HepG2 (cell line): ENCODE data around the gene CCDC57. TPM values are rescaled to one million over a fixed set of nuclear protein-coding genes. Genes with fewer than 3 reads are reported as not detected.

ENCODE experiments used
- ATAC-seq: fragments of 200-7000 bp; cut with Tn5 transposase; 3 replicates; pipeline ENCODE4 v1.9.1; 2020; ENCODE audit warnings: mild to moderate bottlenecking, moderate library complexity
- BruUV-seq: library from RNA; stranded (reverse); fragments of 400-500 nt; replicated peaks from 2 replicates; lab custom pipeline; 2021; lab: Mats Ljungman, UMichigan
- CTCF ChIA-PET: fragments of 300-600 bp; formaldehyde crosslinking; extraction: SDS; loops from one replicate; lab custom pipeline; 2021; ENCODE audit warnings: low total read pairs, inconsistent platforms, low intra/inter-chr PET ratio; lab: Yijun Ruan, JAX
- POLR2A ChIA-PET: fragments of 350-600 bp; sonication (Branson Sonifier 250); formaldehyde crosslinking; loops from one replicate; lab custom pipeline; 2020; ENCODE audit warnings: antibody characterized with exemption, inconsistent platforms; lab: Yijun Ruan, JAX
- DNase-seq: peaks from one replicate; pipeline ENCODE4 v3.0.0-alpha.2; 2015; ENCODE audit warnings: low spot score
- FAIRE-seq: peaks from 3 replicates; lab custom pipeline; 2011; peaks lifted over from hg19 to GRCh38; lab: Jason Lieb, UNC
- H2AFZ ChIP-seq: one replicate; pipeline ENCODE4 v1.6.1; 2011; ENCODE audit warnings: low read length, inconsistent platforms
- H3K27ac ChIP-seq: fragments of 300-600 bp; 3 replicates; pipeline ENCODE4 v1.8.0; 2011; ENCODE audit warnings: mixed run types, mild to moderate bottlenecking, mixed read lengths, low read length, inconsistent platforms; ENCODE audit not compliant: insufficient read depth; ENCODE audit errors: extremely low read length
- H3K27me3 ChIP-seq, 2 experiments: fragments of 200-600 bp in 1 of 2; 2 replicates in 1 of 2; 3 replicates in 1 of 2; pipeline versions ENCODE4 v1.6.0 to v1.8.0; 2011; ENCODE audit warnings: low read length in 2 of 2, mild to moderate bottlenecking in 2 of 2, moderate library complexity in 2 of 2, inconsistent platforms in 1 of 2; ENCODE audit not compliant: insufficient read depth in 2 of 2, control insufficient read depth in 1 of 2
- H3K36me3 ChIP-seq, 2 experiments: fragments of 200-600 bp in 1 of 2; replicated peaks in 1 of 2; 2 replicates in 1 of 2; 3 replicates in 1 of 2; pipeline versions ENCODE4 v1.5.1 to v1.8.0; 2011; ENCODE audit warnings: low read length in 2 of 2, inconsistent platforms in 1 of 2; ENCODE audit not compliant: insufficient read depth in 2 of 2, control insufficient read depth in 1 of 2
- H3K4me1 ChIP-seq: 2 replicates; pipeline ENCODE4 v1.5.1; 2012; ENCODE audit warnings: low read length, inconsistent platforms; ENCODE audit not compliant: insufficient read depth
- H3K4me2 ChIP-seq: 2 replicates; pipeline ENCODE4 v1.6.0; 2011; ENCODE audit warnings: low read depth, low read length, inconsistent platforms
- H3K4me3 ChIP-seq, 3 experiments: fragments of 200-600 bp in 1 of 3; sonication (generic), shearing (Covaris generic) in 1 of 3; replicated peaks in 1 of 3; 2 replicates each; pipeline ENCODE4 v1.5.1; 2011 to 2016; ENCODE audit warnings: low read length in 3 of 3, inconsistent platforms in 2 of 3, low read depth in 2 of 3, mild to moderate bottlenecking in 2 of 3, control low read depth in 1 of 3, mixed read lengths in 1 of 3; ENCODE audit not compliant: insufficient read depth in 1 of 3
- H3K79me2 ChIP-seq: one replicate; pipeline ENCODE4 v1.6.1; 2011; ENCODE audit warnings: low read length, inconsistent platforms; ENCODE audit not compliant: insufficient read depth
- H3K9ac ChIP-seq: 2 replicates; pipeline ENCODE4 v1.6.0; 2011; ENCODE audit warnings: mild to moderate bottlenecking, low read depth, low read length, inconsistent platforms; ENCODE audit not compliant: insufficient read depth
- H3K9me3 ChIP-seq: 2 replicates; pipeline ENCODE4 v1.5.1; 2012; ENCODE audit warnings: mild to moderate bottlenecking, low read length
- H4K20me1 ChIP-seq: 2 replicates; pipeline ENCODE4 v1.6.0; 2011; ENCODE audit warnings: inconsistent platforms, mild to moderate bottlenecking, low read length, moderate library complexity; ENCODE audit not compliant: insufficient read depth
- AGO2 ChIP-seq: fragments of 200-400 bp; formaldehyde crosslinking; optimal IDR thresholded peaks from 2 replicates; pipeline ENCODE3; 2017; ENCODE audit warnings: mild to moderate bottlenecking, low read depth, low read length, moderate library complexity
- FLYWCH1 ChIP-seq: sonication (generic); formaldehyde crosslinking; IDR thresholded peaks from 2 replicates; pipeline ENCODE4 v1.8.1; 2023; ENCODE audit warnings: mild to moderate bottlenecking, missing genetic modification reagents
- HCFC1 ChIP-seq: fragments of 150-350 bp; IDR thresholded peaks from 2 replicates; pipeline ENCODE4 v1.6.1; 2014; ENCODE audit warnings: low read depth, low read length
- NFE2L2 ChIP-seq: fragments of 150-350 bp; IDR thresholded peaks from 2 replicates; pipeline ENCODE4 v1.6.1; 2014; ENCODE audit warnings: low read length
- PAF1 ChIP-seq: IDR thresholded peaks from 2 replicates; pipeline ENCODE4 v1.6.1; 2016; ENCODE audit warnings: missing genetic modification reagents, missing compliant biosample characterization
- PLRG1 ChIP-seq: fragments of 450-650 bp; conservative IDR thresholded peaks from 2 replicates; pipeline ENCODE4 v1.6.1; 2016
- POLR2A ChIP-seq, 2 experiments: IDR thresholded peaks; 2 replicates each; pipeline ENCODE4 v1.6.1; 2011; ENCODE audit warnings: low read depth in 2 of 2, low read length in 2 of 2, mild to moderate bottlenecking in 1 of 2, moderate library complexity in 1 of 2; ENCODE audit not compliant: insufficient read depth in 1 of 2
- POLR2AphosphoS5 ChIP-seq: IDR thresholded peaks from 2 replicates; pipeline ENCODE4 v1.6.1; 2012; ENCODE audit warnings: low read depth, low read length
- RBFOX2 ChIP-seq: fragments of 200-400 bp; formaldehyde crosslinking; IDR thresholded peaks from 2 replicates; pipeline ENCODE4 v1.6.1; 2017; ENCODE audit warnings: low read depth, mild to moderate bottlenecking, low read length
- SMAD3 ChIP-seq: sonication (generic); formaldehyde crosslinking; IDR thresholded peaks from 2 replicates; pipeline ENCODE4 v1.4.0; 2020; ENCODE audit warnings: missing genetic modification reagents
- ZBTB7A ChIP-seq: sonication (generic); formaldehyde crosslinking; IDR thresholded peaks from 2 replicates; pipeline ENCODE4 v1.8.0; 2022; ENCODE audit warnings: mild to moderate bottlenecking, missing genetic modification reagents
- ZNF550 ChIP-seq: sonication (generic); formaldehyde crosslinking; IDR thresholded peaks from 2 replicates; pipeline ENCODE4 v1.4.0; 2020; ENCODE audit warnings: mild to moderate bottlenecking, missing genetic modification reagents, borderline replicate concordance
- ZNF597 ChIP-seq: sonication (generic); formaldehyde crosslinking; IDR thresholded peaks from 2 replicates; pipeline ENCODE4 v1.5.0; 2020; ENCODE audit warnings: missing genetic modification reagents
- ZNF678 ChIP-seq: sonication (generic); formaldehyde crosslinking; IDR thresholded peaks from 2 replicates; pipeline ENCODE4 v1.4.0; 2020; ENCODE audit warnings: mild to moderate bottlenecking, missing genetic modification reagents
- ZNF768 ChIP-seq: sonication (generic); formaldehyde crosslinking; IDR thresholded peaks from 2 replicates; pipeline ENCODE4 v1.4.0; 2020; ENCODE audit warnings: missing genetic modification reagents
- ZNF790 ChIP-seq: sonication (generic); formaldehyde crosslinking; IDR thresholded peaks from 2 replicates; pipeline ENCODE4 v1.8.0; 2022; ENCODE audit warnings: missing genetic modification reagents, mild to moderate bottlenecking, borderline replicate concordance
- ZSCAN30 ChIP-seq: sonication (generic); formaldehyde crosslinking; IDR thresholded peaks from 2 replicates; pipeline ENCODE4 v1.5.0; 2020; ENCODE audit warnings: mild to moderate bottlenecking, missing genetic modification reagents
- WGBS: methylation state at CpG from one replicate; pipeline ENCODE4 v1.1.6; 2017; ENCODE audit warnings: low lambda C conversion rate; 5-methylcytosine and 5-hydroxymethylcytosine counted together
- in situ Hi-C: cut with HindIII; loops from 2 replicates; pipeline ENCODE4 v1.10.0; 2017; ENCODE audit warnings: low pct_unique_long_range_greater_than_20kb; ENCODE audit not compliant: extremely low pct_ligation_motif_present
- intact Hi-C: fragments of 100-400 bp; cut with micrococcal nuclease; formaldehyde crosslinking; loops from one replicate; pipeline ENCODE4 v1.10.0; 2022; ENCODE audit not compliant: unreplicated experiment
- polyA plus RNA-seq, 8 experiments: library from polyadenylated mRNA; depleted of rRNA in 3 of 8; stranded (reverse) in 7 of 8; unstranded in 1 of 8; fragments of >200 nt; fragmentation: Illumina TruSeq in 4 of 8; extraction: Trizol in 4 of 8; gene quantifications; 2 replicates each; pipeline versions ENCODE4 v1.2.1 to v1.2.3, GENCODE V29; 2011 to 2016; ENCODE audit warnings: low read depth in 4 of 8, missing spikeins in 1 of 8, mixed read lengths in 1 of 8; ENCODE audit not compliant: insufficient read depth in 1 of 8
- total RNA-seq, 5 experiments: library from RNA; depleted of rRNA; stranded (reverse); fragments of >200 nt; fragmentation: Illumina TruSeq; extraction: Trizol; gene quantifications; 2 replicates each; pipeline ENCODE4 v1.2.3, GENCODE V29; 2016; ENCODE audit warnings: low read depth in 1 of 5

CCDC57 gene
- total and polyA plus RNA-seq, 2 of the 13 experiments (the other 11 are each of a cell fraction or from before 2014, with no cell fraction given): 59.3 to 59.9 TPM

GRCh38 chr17:82087961-82088837, 124.4 kb downstream of the CCDC57 start (continued):
- no peak for TF ChIP-seq ZNF678 (CRISPR knock-in tag)
- TF ChIP-seq SMAD3: no peak
- no peak for TF ChIP-seq ZBTB7A (CRISPR knock-in tag)
- TF ChIP-seq ZNF790 (CRISPR knock-in tag): no peak
- no peak for TF ChIP-seq HCFC1
- no peak for TF ChIP-seq NFE2L2

- Histone ChIP-seq H3K36me3 (peaks cover 88 to 100% of the 10 kb centered on the region in 2 experiments), H3K27ac (no peak overlapping the region), H3K4me3 (no peak overlapping the region), H3K4me1 (no peaks in the 10 kb centered on the region; the same call in 1 of the 2 replicates), H4K20me1 (peaks cover 78% of the 10 kb centered on the region), H3K79me2 (peaks cover 23% of the 10 kb centered on the region), H3K9me3 (no peaks in the 10 kb centered on the region), H3K4me2 (no peak overlapping the region), H3K9ac (no peak overlapping the region), H2AFZ (no peak overlapping the region), H3K27me3 (no peaks in the 10 kb centered on the region)
- 94% methylated on average over 25 of the region's 39 CpGs for WGBS
- no peak for FAIRE-seq
- no peak for DNase-seq
- intact Hi-C loops (no loop called here), in situ Hi-C loops (no loop called here)
- ChIA-PET CTCF (no interaction called here), POLR2A (interaction anchor here (0.6 to 2.5 kb wide), 5 partner anchors 8 to 21 kb away, joined by 3 to 7 read pairs (median 5); no protein-coding TSS in a partner anchor)
- ATAC-seq: no peak
- TF ChIP-seq PLRG1: no peak
- peak; percentile 74 for TF ChIP-seq RBFOX2
- no peak for TF ChIP-seq FLYWCH1 (CRISPR knock-in tag)
- no peak for TF ChIP-seq ZNF597 (CRISPR knock-in tag)
- peak; percentile 1 for TF ChIP-seq AGO2
- no peak for TF ChIP-seq ZSCAN30 (CRISPR knock-in tag)
- TF ChIP-seq PAF1 (CRISPR knock-in tag): 0 out of 2 replicates have a peak, but pooled peaks have one; percentile 46
- TF ChIP-seq POLR2A (IDR thresholded peaks at IDR 0.05; ENCODE audit: insufficient read depth in 1 of 2, low read depth in 2 of 2, low read length in 2 of 2): peak in 1 of 2 experiments; percentile 42; a peak in 3 of 4 replicates
- no peak for TF ChIP-seq ZNF550
- TF ChIP-seq POLR2AphosphoS5: 0 out of 2 replicates have a peak, but pooled peaks have one; percentile 25
- TF ChIP-seq ZNF768: 0 out of 2 replicates have a peak, but pooled peaks have one; percentile 9
- BruUV-seq: no TSS peak
These were observed 125.4 kb downstream of the CCDC57 start for GRCh38 chr17:82086941-82087906.
